Keratinocyte (primary cell): ENCODE data around the gene ID3. TPM values are rescaled to one million over a fixed set of nuclear protein-coding genes. Genes with fewer than 3 reads are reported as not detected.

ENCODE experiments used
- DNase-seq: peaks from one replicate; pipeline ENCODE4 v3.0.0-alpha.2; 2011; ENCODE audit warnings: low read depth, missing footprints, low spot score
- FAIRE-seq: peaks from 2 replicates; lab custom pipeline; 2011; peaks lifted over from hg19 to GRCh38; lab: Jason Lieb, UNC
- H2AFZ ChIP-seq: 2 replicates; pipeline ENCODE4 v1.6.0; 2012; ENCODE audit warnings: low read length, control low read depth, inconsistent platforms; ENCODE audit not compliant: control insufficient read depth
- H3K27ac ChIP-seq: 2 replicates; pipeline ENCODE4 v1.5.1; 2011; ENCODE audit warnings: low read length; ENCODE audit not compliant: control insufficient read depth, insufficient read depth
- H3K27me3 ChIP-seq: 3 replicates; pipeline ENCODE4 v1.6.0; 2011; ENCODE audit warnings: low read length; ENCODE audit not compliant: control insufficient read depth, insufficient read depth; ENCODE audit errors: extremely low read depth
- H3K36me3 ChIP-seq, 2 experiments: 2 replicates in 1 of 2; 3 replicates in 1 of 2; pipeline ENCODE4 v1.5.1; 2011; ENCODE audit warnings: low read length in 2 of 2, mild to moderate bottlenecking in 1 of 2; ENCODE audit not compliant: control insufficient read depth in 2 of 2, insufficient read depth in 2 of 2; ENCODE audit errors: extremely low read depth in 1 of 2
- H3K4me1 ChIP-seq: 3 replicates; pipeline ENCODE4 v1.5.1; 2011; ENCODE audit warnings: low read length; ENCODE audit not compliant: control insufficient read depth, insufficient read depth; ENCODE audit errors: extremely low read depth
- H3K4me2 ChIP-seq: 3 replicates; pipeline ENCODE4 v1.6.0; 2011; ENCODE audit warnings: low read depth, low read length; ENCODE audit not compliant: control insufficient read depth, insufficient read depth; ENCODE audit errors: extremely low read depth
- H3K4me3 ChIP-seq, 3 experiments: fragments of 200-600 bp in 1 of 3; sonication (generic) in 1 of 3; 2 replicates in 2 of 3; 3 replicates in 1 of 3; pipeline ENCODE4 v1.5.1; 2011 to 2016; ENCODE audit warnings: low read length in 3 of 3, mild to moderate bottlenecking in 3 of 3, control low read depth in 2 of 3, inconsistent platforms in 1 of 3, low read depth in 1 of 3, mixed read lengths in 1 of 3, mixed run types in 1 of 3, moderate library complexity in 1 of 3; ENCODE audit not compliant: control insufficient read depth in 2 of 3, insufficient read depth in 2 of 3; ENCODE audit errors: extremely low read depth in 1 of 3
- H3K79me2 ChIP-seq: 2 replicates; pipeline ENCODE4 v1.6.0; 2012; ENCODE audit warnings: low read length; ENCODE audit not compliant: control insufficient read depth, insufficient read depth
- H3K9ac ChIP-seq: 3 replicates; pipeline ENCODE4 v1.6.0; 2011; ENCODE audit warnings: low read length; ENCODE audit not compliant: control insufficient read depth, insufficient read depth; ENCODE audit errors: extremely low read depth
- H3K9me1 ChIP-seq: 3 replicates; pipeline ENCODE4 v1.6.0; 2011; ENCODE audit warnings: low read length; ENCODE audit not compliant: control insufficient read depth, insufficient read depth; ENCODE audit errors: extremely low read depth
- H3K9me3 ChIP-seq: 2 replicates; pipeline ENCODE4 v1.5.1; 2012; ENCODE audit warnings: low read depth, low read length; ENCODE audit not compliant: control insufficient read depth
- H4K20me1 ChIP-seq: 3 replicates; pipeline ENCODE4 v1.6.0; 2011; ENCODE audit warnings: low read length; ENCODE audit not compliant: control insufficient read depth, insufficient read depth; ENCODE audit errors: extremely low read depth
- EZH2 ChIP-seq: IDR thresholded peaks from one replicate; pipeline ENCODE4 v1.6.1; 2012; ENCODE audit warnings: inconsistent platforms, mild to moderate bottlenecking, low read length, moderate library complexity
- dilution Hi-C: fragments of 300-500 bp; cut with MboI; formaldehyde crosslinking; loops from one replicate; pipeline ENCODE4 v1.7.0; 2020; ENCODE audit warnings: low sequenced_read_pairs; ENCODE audit not compliant: extremely low pct_ligation_motif_present
- polyA plus RNA-seq, 5 experiments: library from polyadenylated mRNA; depleted of rRNA in 3 of 5; stranded (reverse) in 3 of 5; stranded (forward) in 1 of 5; unstranded in 1 of 5; fragments of >200 nt; gene quantifications; 1 replicate in 1 of 5; 2 replicates in 3 of 5; 3 replicates in 1 of 5; pipeline versions ENCODE4 v1.2.1 to v1.2.3, GENCODE V29; 2011 to 2012; ENCODE audit warnings: missing spikeins in 2 of 5, low read depth in 1 of 5, low replicate concordance in 1 of 5
- TF ChIP-seq, protein P1 (sequence below), 3 experiments: IDR thresholded peaks in 1 of 3; conservative IDR thresholded peaks in 1 of 3; optimal IDR thresholded peaks in 1 of 3; 2 replicates in 2 of 3; 3 replicates in 1 of 3; pipeline versions ENCODE3 to v1.5.1; 2011; ENCODE audit warnings: low read length in 3 of 3, mild to moderate bottlenecking in 3 of 3, moderate library complexity in 2 of 3, control low read depth in 1 of 3, inconsistent platforms in 1 of 3; ENCODE audit not compliant: insufficient read depth in 2 of 3; ENCODE audit errors: extremely low read depth in 1 of 3

Gene ID3
- polyA plus RNA-seq, 1 donor (not counting 4 experiments of a cell fraction or from before 2014, with no cell fraction given): 38.0 TPM

DNA sequence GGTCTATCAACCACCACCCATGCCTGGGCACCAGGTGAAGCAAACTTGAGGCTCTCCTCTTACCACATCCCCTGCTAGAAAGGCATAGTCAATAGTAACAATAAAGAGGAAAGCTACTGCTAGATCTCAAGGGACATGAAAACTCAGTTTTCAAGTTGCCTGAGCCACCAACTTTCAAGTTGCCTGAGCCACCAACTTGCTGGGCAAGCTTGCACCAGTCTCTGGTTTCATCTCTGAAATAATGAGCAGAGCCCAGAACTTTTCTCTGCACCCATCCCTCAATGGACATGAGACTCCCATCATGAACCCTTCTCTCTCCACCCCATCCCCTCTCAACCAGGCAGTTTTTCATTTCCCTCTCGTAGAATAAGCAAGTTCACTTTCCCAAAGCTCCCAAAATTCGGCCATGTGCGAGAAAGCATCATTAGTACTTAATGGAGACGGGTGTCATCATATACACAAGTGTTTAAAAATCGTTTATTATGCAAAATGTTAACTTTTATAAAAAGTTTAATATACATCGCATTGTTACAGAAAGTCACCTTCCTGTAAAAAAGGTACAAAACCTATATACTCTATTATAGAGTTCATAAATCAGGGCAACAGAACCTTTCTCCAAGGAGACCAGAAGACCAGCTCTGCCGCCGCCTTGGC lies 1.7 kb downstream of the ID3 start:
- no peaks in the 10 kb centered on the region for H3K9me3 ChIP-seq
- no peak for TF ChIP-seq EZH2
- TF ChIP-seq, protein P1, sequence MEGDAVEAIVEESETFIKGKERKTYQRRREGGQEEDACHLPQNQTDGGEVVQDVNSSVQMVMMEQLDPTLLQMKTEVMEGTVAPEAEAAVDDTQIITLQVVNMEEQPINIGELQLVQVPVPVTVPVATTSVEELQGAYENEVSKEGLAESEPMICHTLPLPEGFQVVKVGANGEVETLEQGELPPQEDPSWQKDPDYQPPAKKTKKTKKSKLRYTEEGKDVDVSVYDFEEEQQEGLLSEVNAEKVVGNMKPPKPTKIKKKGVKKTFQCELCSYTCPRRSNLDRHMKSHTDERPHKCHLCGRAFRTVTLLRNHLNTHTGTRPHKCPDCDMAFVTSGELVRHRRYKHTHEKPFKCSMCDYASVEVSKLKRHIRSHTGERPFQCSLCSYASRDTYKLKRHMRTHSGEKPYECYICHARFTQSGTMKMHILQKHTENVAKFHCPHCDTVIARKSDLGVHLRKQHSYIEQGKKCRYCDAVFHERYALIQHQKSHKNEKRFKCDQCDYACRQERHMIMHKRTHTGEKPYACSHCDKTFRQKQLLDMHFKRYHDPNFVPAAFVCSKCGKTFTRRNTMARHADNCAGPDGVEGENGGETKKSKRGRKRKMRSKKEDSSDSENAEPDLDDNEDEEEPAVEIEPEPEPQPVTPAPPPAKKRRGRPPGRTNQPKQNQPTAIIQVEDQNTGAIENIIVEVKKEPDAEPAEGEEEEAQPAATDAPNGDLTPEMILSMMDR (optimal IDR thresholded peaks at IDR 0.05 in 1 of 3, IDR thresholded peaks at IDR 0.05 in 1 of 3, conservative IDR thresholded peaks at IDR 0.05 in 1 of 3; ENCODE audit: extremely low read depth in 1 of 3, insufficient read depth in 2 of 3, low read length in 3 of 3): no peak
- H3K79me2 ChIP-seq: peaks cover 7% of the 10 kb centered on the region
- H3K9ac ChIP-seq: peak overlapping the region; percentile 79
- no peaks in the 10 kb centered on the region for H3K27me3 ChIP-seq
- no peaks in the 10 kb centered on the region for H4K20me1 ChIP-seq
- no peaks in the 10 kb centered on the region for H3K9me1 ChIP-seq
- peak overlapping the region; percentile 78 for H3K27ac ChIP-seq
- dilution Hi-C loops: no loop called here
- H3K4me1 ChIP-seq: peaks cover 56% of the 10 kb centered on the region
- H3K4me3 ChIP-seq: peak overlapping the region; percentile 54 to 92 (median 79)
- H3K36me3 ChIP-seq: no peaks in the 10 kb centered on the region
- no peak overlapping the region for H2AFZ ChIP-seq
- FAIRE-seq (no peak), DNase-seq (no peak)
- peak overlapping the region; percentile 94 for H3K4me2 ChIP-seq

DNA sequence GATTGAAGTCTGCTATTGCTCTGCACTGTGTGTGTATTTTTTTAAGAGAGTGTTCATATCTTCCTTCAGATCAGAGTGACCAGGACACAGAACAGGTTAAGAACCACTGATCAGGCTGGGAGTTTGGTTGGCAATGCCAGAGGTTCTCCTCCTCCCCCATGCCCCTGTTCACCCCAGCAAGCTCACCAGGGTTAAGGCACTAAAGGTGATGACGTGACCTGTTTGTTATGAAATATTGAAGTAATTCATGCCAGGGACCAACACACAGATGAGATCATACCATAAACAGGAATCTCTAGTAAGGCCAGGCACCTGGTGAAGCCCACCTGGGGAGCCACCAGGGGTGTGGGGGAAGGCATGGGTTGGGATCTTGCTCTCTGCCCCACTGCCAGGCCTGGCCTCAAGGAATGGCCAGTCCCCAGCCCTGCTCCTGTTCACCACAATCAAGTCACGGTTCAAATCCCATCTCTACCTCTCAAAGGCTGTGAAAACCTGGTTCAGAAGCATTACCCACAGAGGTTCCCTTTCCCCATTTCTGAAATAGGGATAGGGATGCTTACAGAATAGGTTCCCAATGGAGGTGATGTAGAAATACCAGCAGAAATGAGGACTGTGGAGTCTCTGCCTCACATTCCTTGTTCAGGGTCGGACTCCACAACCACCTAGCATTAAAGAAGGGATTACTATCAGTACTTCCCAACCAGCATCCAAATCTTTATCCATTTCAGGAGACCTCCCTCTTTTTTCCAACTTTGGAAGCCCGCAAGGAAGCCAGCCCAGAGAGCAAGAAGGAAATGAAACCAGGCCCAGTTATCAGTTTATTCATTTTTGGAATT lies 2.4 kb downstream of the ID3 start:
- FAIRE-seq: no peak
- peak overlapping the region; percentile 62 for H3K27ac ChIP-seq
- no peaks in the 10 kb centered on the region for H3K9me3 ChIP-seq
- dilution Hi-C loops: no loop called here
- H4K20me1 ChIP-seq: no peaks in the 10 kb centered on the region
- no peaks in the 10 kb centered on the region for H3K9me1 ChIP-seq
- H3K27me3 ChIP-seq: no peaks in the 10 kb centered on the region
- peak overlapping the region; percentile 94 for H3K4me2 ChIP-seq
- H3K36me3 ChIP-seq: no peaks in the 10 kb centered on the region
- no peak for DNase-seq
- peak overlapping the region; percentile 7 for H3K9ac ChIP-seq
- H3K4me3 ChIP-seq: peak overlapping the region in 2 of 3 experiments; percentile 79 to 92
- TF ChIP-seq EZH2: no peak
- TF ChIP-seq, protein P1 (optimal IDR thresholded peaks at IDR 0.05 in 1 of 3, IDR thresholded peaks at IDR 0.05 in 1 of 3, conservative IDR thresholded peaks at IDR 0.05 in 1 of 3; ENCODE audit: extremely low read depth in 1 of 3, insufficient read depth in 2 of 3, low read length in 3 of 3): no peak
- H3K4me1 ChIP-seq: peaks cover 48% of the 10 kb centered on the region
- peaks cover 7% of the 10 kb centered on the region for H3K79me2 ChIP-seq
- no peak overlapping the region for H2AFZ ChIP-seq
